ENCODE measurements around the gene NADK2.

NADK2 gene

DNA sequence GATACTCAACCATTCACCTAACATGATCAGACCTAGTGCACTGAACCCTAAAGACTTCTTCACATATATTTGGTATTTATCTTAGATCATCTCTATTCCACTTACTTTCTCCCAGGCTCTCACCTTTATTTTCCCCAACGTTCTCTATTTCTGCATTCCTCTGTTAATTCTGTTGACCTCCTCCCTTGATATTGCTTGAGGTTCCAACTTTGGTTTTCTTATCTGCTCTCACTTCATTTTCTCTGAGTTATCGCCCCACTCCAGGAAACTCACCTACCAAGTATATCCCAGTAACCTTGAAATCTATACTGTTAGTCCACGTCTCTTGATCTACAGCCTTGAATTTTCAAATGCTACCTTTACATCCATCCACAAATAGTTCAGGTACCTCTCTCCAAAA lies 9.2 kb downstream of the NADK2 start:
- Histone ChIP-seq H3K36me3 (ENCODE audit: insufficient read depth, low read length) (no peaks in the 10 kb centered on the region), H2AFZ (ENCODE audit: low read length, unreplicated experiment) (no peak overlapping the region), H3K4me1 (ENCODE audit: control insufficient read depth, insufficient read depth, low read length, unreplicated experiment) (peaks cover 4% of the 10 kb centered on the region), H3K27me3 (ENCODE audit: insufficient read depth, low read length) (no peaks in the 10 kb centered on the region), H3K27ac (ENCODE audit: low read depth, low read length) (no peak overlapping the region), H3K79me2 (ENCODE audit: control insufficient read depth, insufficient read depth, low read length, unreplicated experiment) (peaks cover 39% of the 10 kb centered on the region), H3K4me3 (ENCODE audit: low read depth, low read length) (no peak overlapping the region)

DNA sequence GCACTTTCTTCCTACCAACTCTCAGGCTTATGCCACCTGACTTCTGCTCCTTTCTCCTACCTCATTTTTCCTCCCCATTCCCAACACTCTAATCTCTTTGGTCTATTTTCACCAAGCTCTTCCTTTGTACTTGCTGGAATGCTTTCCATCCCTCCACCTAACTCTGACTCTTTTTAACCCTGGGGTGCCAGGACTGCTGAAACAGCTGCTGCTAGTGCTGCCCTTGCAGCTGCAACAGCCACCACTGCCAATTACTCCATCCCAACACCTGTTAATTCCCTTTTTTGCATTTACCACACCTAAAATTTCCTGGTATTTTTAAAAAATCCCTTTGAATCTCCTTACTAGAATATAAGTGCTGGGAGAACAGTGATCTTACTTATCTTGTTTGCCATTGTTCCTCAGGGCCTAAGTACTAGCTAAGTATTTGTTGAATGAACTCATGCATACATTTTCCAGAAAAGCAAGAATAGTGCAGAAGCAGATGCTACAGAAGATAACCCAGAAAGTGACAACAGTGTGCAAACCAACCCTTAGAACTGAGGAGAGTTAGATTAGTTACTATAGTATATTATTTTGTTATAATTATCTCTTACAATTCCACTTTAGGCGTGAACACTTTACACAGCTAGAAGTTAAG lies 11.5 kb downstream of the NADK2 start:
- Histone ChIP-seq H3K36me3 (ENCODE audit: insufficient read depth, low read length) (peaks cover 10% of the 10 kb centered on the region), H3K27me3 (ENCODE audit: insufficient read depth, low read length) (no peaks in the 10 kb centered on the region), H2AFZ (ENCODE audit: low read length, unreplicated experiment) (no peak overlapping the region), H3K4me1 (ENCODE audit: control insufficient read depth, insufficient read depth, low read length, unreplicated experiment) (peaks cover 4% of the 10 kb centered on the region), H3K79me2 (ENCODE audit: control insufficient read depth, insufficient read depth, low read length, unreplicated experiment) (peaks cover 25% of the 10 kb centered on the region), H3K27ac (ENCODE audit: low read depth, low read length) (no peak overlapping the region), H3K4me3 (ENCODE audit: low read depth, low read length) (no peak overlapping the region)

DNA sequence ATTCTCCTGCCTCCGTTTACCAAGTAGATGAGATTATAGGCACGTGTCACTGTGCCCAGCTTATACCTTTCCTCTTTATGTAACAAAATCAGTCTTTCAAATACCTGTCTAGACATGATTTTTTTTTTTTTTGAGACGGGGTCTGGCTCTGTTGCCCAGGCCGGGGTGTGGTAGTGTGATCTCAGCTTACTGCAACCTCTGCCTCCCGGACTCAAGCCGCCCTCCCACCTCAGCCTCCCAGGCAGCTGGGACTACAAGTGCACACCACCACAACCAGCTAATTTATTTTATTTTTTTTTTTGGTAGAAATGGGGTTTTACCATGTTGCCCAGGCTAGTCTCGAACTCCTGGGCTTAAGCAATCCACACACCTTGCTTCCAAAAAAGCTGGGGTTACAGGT lies 13.2 kb downstream of the NADK2 start:
- peaks cover 21% of the 10 kb centered on the region for H3K79me2 ChIP-seq (ENCODE audit: control insufficient read depth, insufficient read depth, low read length, unreplicated experiment)
- H3K27ac ChIP-seq (ENCODE audit: low read depth, low read length) = no peak overlapping the region

DNA sequence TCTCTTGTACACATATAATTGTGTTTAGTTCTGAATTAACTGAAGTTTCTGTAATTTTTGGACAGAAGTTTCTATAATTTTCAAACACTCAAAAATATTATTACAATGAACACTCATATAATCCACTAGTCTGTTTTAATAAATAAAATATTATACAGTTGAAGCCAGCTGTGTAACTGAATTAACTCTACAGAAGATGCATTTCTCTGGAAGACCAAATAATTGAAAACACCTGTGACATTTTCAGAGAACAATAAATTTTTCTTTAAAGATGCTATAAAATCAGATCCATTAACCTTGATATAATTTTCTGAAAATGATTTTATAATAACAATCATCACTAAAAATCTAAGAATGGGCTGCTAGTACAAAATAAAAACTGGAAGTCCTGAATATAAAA lies 14.7 kb downstream of the NADK2 start:
- H3K79me2 ChIP-seq (ENCODE audit: control insufficient read depth, insufficient read depth, low read length, unreplicated experiment) = peaks cover 15% of the 10 kb centered on the region
- no peaks in the 10 kb centered on the region for H3K27me3 ChIP-seq (ENCODE audit: insufficient read depth, low read length)
- peaks cover 18% of the 10 kb centered on the region for H3K36me3 ChIP-seq (ENCODE audit: insufficient read depth, low read length)
- H2AFZ ChIP-seq (ENCODE audit: low read length, unreplicated experiment) = no peak overlapping the region
- peaks cover 14% of the 10 kb centered on the region for H3K4me1 ChIP-seq (ENCODE audit: control insufficient read depth, insufficient read depth, low read length, unreplicated experiment)
- H3K27ac ChIP-seq (ENCODE audit: low read depth, low read length) = no peak overlapping the region
- H3K4me3 ChIP-seq (ENCODE audit: low read depth, low read length) = no peak overlapping the region

More for the DNA sequence above, 13.2 kb downstream of the NADK2 start:
- Histone ChIP-seq H3K4me1 (ENCODE audit: control insufficient read depth, insufficient read depth, low read length, unreplicated experiment) (peaks cover 5% of the 10 kb centered on the region), H3K27me3 (ENCODE audit: insufficient read depth, low read length) (no peaks in the 10 kb centered on the region), H2AFZ (ENCODE audit: low read length, unreplicated experiment) (no peak overlapping the region), H3K36me3 (ENCODE audit: insufficient read depth, low read length) (peaks cover 18% of the 10 kb centered on the region), H3K4me3 (ENCODE audit: low read depth, low read length) (no peak overlapping the region)

DNA sequence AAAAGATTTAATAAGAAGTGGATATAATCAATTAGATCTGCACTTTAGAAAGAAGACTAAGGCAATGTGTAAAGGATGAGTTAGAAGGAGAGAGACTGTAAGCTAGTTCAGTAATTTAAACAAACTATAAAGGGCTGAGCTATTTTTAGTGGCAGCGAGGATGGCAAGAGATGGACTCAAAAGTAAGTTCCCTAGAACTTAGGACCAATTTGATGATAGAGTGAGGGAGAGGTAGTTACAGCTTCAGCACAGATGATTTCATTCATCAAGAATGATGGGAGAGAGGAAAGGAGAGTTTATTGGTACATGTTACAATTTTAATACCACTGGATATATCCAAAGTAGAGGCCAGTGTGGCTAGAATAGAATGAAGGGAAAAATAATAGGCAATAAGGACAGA lies 19.1 kb downstream of the NADK2 start:
- H3K4me1 ChIP-seq (ENCODE audit: control insufficient read depth, insufficient read depth, low read length, unreplicated experiment) = peaks cover 11% of the 10 kb centered on the region
- H2AFZ ChIP-seq (ENCODE audit: low read length, unreplicated experiment) = no peak overlapping the region
- H3K79me2 ChIP-seq (ENCODE audit: control insufficient read depth, insufficient read depth, low read length, unreplicated experiment) = no peaks in the 10 kb centered on the region
- no peaks in the 10 kb centered on the region for H3K27me3 ChIP-seq (ENCODE audit: insufficient read depth, low read length)
- H3K36me3 ChIP-seq (ENCODE audit: insufficient read depth, low read length) = peaks cover 40% of the 10 kb centered on the region
- H3K27ac ChIP-seq (ENCODE audit: low read depth, low read length) = no peak overlapping the region
- no peak overlapping the region for H3K4me3 ChIP-seq (ENCODE audit: low read depth, low read length)

DNA sequence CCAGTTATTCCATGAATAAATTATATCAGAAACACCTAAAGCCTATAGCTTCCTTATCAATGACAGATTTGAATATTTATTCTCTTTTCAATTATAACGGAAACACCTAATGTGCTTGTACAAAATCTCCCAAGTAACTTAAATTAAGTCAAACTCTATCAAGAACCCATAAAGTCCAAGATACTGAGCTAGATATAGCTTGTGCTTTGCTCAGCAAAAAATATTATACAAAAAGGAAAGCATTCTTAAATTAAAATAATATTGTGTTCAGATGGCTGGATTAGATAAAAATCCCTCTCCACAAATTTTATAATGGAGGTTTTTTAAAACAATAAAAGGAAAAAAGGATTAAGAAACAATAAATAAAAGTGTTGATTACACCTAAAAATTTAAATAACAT lies 23.7 kb downstream of the NADK2 start:
- Histone ChIP-seq H2AFZ (ENCODE audit: low read length, unreplicated experiment) (no peak overlapping the region), H3K4me1 (ENCODE audit: control insufficient read depth, insufficient read depth, low read length, unreplicated experiment) (peaks cover 5% of the 10 kb centered on the region), H3K27me3 (ENCODE audit: insufficient read depth, low read length) (no peaks in the 10 kb centered on the region), H3K36me3 (ENCODE audit: insufficient read depth, low read length) (peaks cover 32% of the 10 kb centered on the region), H3K27ac (ENCODE audit: low read depth, low read length) (no peak overlapping the region), H3K4me3 (ENCODE audit: low read depth, low read length) (no peak overlapping the region), H3K79me2 (ENCODE audit: control insufficient read depth, insufficient read depth, low read length, unreplicated experiment) (no peaks in the 10 kb centered on the region)

DNA sequence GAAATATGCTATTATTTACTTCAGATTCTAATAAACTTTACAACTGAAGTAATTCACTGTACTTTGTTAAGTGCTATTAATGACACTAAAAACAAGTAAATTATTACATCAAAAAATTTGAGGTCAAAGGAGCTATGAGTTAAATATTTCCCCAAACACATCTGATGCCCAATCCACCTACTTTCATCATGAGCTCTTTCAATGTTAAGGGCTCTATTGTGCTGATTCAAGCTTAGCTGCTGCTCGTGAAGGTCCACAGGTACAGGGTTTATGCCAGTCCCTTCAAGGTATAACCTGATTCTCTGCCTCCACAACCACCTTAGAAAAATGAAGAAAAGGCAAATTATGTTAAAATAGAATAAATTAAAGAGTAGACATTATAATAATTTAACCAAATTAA lies 24.2 kb downstream of the NADK2 start:
- Histone ChIP-seq H3K79me2 (ENCODE audit: control insufficient read depth, insufficient read depth, low read length, unreplicated experiment) (no peaks in the 10 kb centered on the region), H2AFZ (ENCODE audit: low read length, unreplicated experiment) (no peak overlapping the region), H3K27me3 (ENCODE audit: insufficient read depth, low read length) (no peaks in the 10 kb centered on the region), H3K4me3 (ENCODE audit: low read depth, low read length) (no peak overlapping the region), H3K27ac (ENCODE audit: low read depth, low read length) (no peak overlapping the region), H3K36me3 (ENCODE audit: insufficient read depth, low read length) (peaks cover 36% of the 10 kb centered on the region), H3K4me1 (ENCODE audit: control insufficient read depth, insufficient read depth, low read length, unreplicated experiment) (peaks cover under 1% of the 10 kb centered on the region)

DNA sequence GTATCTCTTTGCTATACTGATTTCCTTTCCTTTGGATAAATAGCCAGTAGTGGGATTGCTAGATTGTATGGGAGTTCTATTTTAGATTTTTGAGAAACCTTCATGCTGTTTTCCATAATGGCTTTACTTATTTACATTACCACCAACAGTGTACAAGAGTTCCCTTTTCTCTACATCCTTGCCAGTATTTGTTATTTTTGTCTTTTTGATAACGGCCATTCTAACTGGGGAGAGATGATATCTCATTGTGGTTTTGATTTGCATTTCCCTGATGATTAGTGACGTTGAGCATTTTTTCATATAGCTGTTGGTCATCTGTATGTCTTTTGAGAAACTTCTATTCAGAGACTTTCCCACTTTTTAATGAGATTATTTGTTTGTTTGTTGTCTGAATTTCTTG lies 25.8 kb downstream of the NADK2 start:
- no peaks in the 10 kb centered on the region for H3K4me1 ChIP-seq (ENCODE audit: control insufficient read depth, insufficient read depth, low read length, unreplicated experiment)
- peaks cover 32% of the 10 kb centered on the region for H3K36me3 ChIP-seq (ENCODE audit: insufficient read depth, low read length)
- H3K79me2 ChIP-seq (ENCODE audit: control insufficient read depth, insufficient read depth, low read length, unreplicated experiment) = no peaks in the 10 kb centered on the region
- no peak overlapping the region for H3K27ac ChIP-seq (ENCODE audit: low read depth, low read length)
- no peak overlapping the region for H3K4me3 ChIP-seq (ENCODE audit: low read depth, low read length)
- H3K27me3 ChIP-seq (ENCODE audit: insufficient read depth, low read length) = no peaks in the 10 kb centered on the region
- no peak overlapping the region for H2AFZ ChIP-seq (ENCODE audit: low read length, unreplicated experiment)

DNA sequence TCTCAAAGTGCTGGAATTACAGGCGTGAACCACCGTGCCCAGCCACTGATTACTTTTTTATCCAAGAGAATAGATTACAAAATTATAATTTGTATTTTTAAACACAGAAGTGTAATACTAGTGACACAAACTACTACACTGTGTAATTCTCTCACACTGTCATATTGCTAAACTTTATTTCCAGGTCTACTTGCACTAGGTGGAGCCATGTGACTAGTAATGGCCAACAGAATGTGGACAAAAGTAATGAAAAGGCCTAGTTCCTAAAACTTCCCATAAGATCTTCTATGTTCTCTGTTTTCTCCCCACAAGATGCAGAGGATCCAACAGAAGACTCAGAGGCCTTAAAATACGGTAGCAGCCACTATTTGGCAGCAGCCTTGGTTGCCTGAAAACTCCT lies 27.3 kb downstream of the NADK2 start:
- H3K36me3 ChIP-seq (ENCODE audit: insufficient read depth, low read length) = peaks cover 20% of the 10 kb centered on the region; the same call in 1 of the 2 replicates
- H3K79me2 ChIP-seq (ENCODE audit: control insufficient read depth, insufficient read depth, low read length, unreplicated experiment) = no peaks in the 10 kb centered on the region
- H2AFZ ChIP-seq (ENCODE audit: low read length, unreplicated experiment) = no peak overlapping the region
- no peak overlapping the region for H3K4me3 ChIP-seq (ENCODE audit: low read depth, low read length)
- no peak overlapping the region for H3K27ac ChIP-seq (ENCODE audit: low read depth, low read length)
- H3K27me3 ChIP-seq (ENCODE audit: insufficient read depth, low read length) = no peaks in the 10 kb centered on the region
- H3K4me1 ChIP-seq (ENCODE audit: control insufficient read depth, insufficient read depth, low read length, unreplicated experiment) = peaks cover 9% of the 10 kb centered on the region

DNA sequence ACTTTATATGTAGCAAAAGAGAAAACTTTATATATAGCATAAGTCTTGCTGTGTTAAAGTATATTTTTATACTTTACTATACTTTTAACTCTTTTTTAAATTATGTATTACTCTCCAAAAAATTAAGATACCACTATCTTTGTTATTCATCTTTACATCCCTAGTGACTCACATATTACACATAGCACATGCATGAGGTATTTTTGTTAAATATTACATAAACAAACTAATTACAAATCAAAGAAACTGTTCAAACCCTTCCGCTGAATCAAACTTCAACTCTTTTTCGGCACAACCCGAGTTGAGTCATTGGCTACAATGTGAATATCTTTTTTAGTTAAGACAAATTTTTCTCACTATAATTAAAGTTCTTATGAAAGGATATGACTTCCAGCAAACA lies 32.1 kb downstream of the NADK2 start:
- H3K27ac ChIP-seq (ENCODE audit: low read depth, low read length) = no peak overlapping the region
- H2AFZ ChIP-seq (ENCODE audit: low read length, unreplicated experiment) = no peak overlapping the region
- H3K27me3 ChIP-seq (ENCODE audit: insufficient read depth, low read length) = no peaks in the 10 kb centered on the region
- no peaks in the 10 kb centered on the region for H3K79me2 ChIP-seq (ENCODE audit: control insufficient read depth, insufficient read depth, low read length, unreplicated experiment)
- H3K4me3 ChIP-seq (ENCODE audit: low read depth, low read length) = no peak overlapping the region
- H3K36me3 ChIP-seq (ENCODE audit: insufficient read depth, low read length) = 0 out of 2 replicates have a peak, but pooled peaks cover 6% of the 10 kb centered on the region
- H3K4me1 ChIP-seq (ENCODE audit: control insufficient read depth, insufficient read depth, low read length, unreplicated experiment) = peaks cover 9% of the 10 kb centered on the region

DNA sequence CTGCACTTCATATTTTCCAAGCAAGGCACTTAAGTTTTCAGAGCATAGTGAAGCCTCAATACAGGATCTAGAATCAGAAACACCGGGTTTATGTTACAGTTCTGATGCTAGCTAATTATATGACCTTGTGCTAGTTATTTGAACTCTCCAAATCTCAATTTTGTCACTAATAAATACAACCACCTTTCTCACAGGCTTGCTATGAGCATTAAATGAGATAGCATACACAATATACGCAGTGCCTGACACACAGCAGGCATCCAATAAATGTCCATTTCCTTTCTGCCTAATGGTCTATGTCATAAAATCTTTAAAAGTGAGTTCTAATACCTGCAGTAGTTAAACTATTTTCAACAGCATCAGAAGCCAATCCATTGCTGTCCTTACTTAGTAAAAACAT lies 32.9 kb downstream of the NADK2 start:
- no peak overlapping the region for H3K4me3 ChIP-seq (ENCODE audit: low read depth, low read length)
- H3K79me2 ChIP-seq (ENCODE audit: control insufficient read depth, insufficient read depth, low read length, unreplicated experiment) = no peaks in the 10 kb centered on the region
- no peak overlapping the region for H3K27ac ChIP-seq (ENCODE audit: low read depth, low read length)
- peaks cover 9% of the 10 kb centered on the region for H3K4me1 ChIP-seq (ENCODE audit: control insufficient read depth, insufficient read depth, low read length, unreplicated experiment)
- H2AFZ ChIP-seq (ENCODE audit: low read length, unreplicated experiment) = no peak overlapping the region
- H3K36me3 ChIP-seq (ENCODE audit: insufficient read depth, low read length) = 0 out of 2 replicates have a peak, but pooled peaks cover 6% of the 10 kb centered on the region
- no peaks in the 10 kb centered on the region for H3K27me3 ChIP-seq (ENCODE audit: insufficient read depth, low read length)

Measured in ACC112 (cell line).